A549 (cell line): Measurements from ENCODE around the gene POLR3F.

ENCODE experiments used
- CTCF ChIP-seq: fragments of >200 bp; sonication (Bioruptor Twin); formaldehyde crosslinking; IDR thresholded peaks from 3 replicates; pipeline ENCODE4 v1.5.1; 2016
- GATA3 ChIP-seq: IDR thresholded peaks from 2 replicates; pipeline ENCODE4 v1.6.1; 2012; ENCODE audit warnings: borderline replicate concordance
- MAFK ChIP-seq: fragments of 450-650 bp; IDR thresholded peaks from 2 replicates; pipeline ENCODE4 v1.6.1; 2014; ENCODE audit not compliant: partially characterized antibody
- MAX ChIP-seq: IDR thresholded peaks from 2 replicates; pipeline ENCODE4 v1.6.1; 2012
- POLR2A ChIP-seq: IDR thresholded peaks from 2 replicates; pipeline ENCODE4 v1.6.1; 2012; ENCODE audit warnings: mild to moderate bottlenecking, low read length

GRCh38 chr20:18481596-18481995 is 14.4 kb downstream of the POLR3F start:
- TF ChIP-seq MAX (no peak), MAFK (no peak), CTCF (no peak), POLR2A (no peak), GATA3 (no peak)
